Glomerular endothelial cell (primary cell): ENCODE measurements around the gene SLC6A13. TPM values are rescaled to one million over a fixed set of nuclear protein-coding genes. Genes with fewer than 3 reads are reported as not detected.
"Not testable (repeated sequence)": the region's sequence is repeated elsewhere in the genome, so short reads cannot be mapped to it uniquely, and the experiment has no call there.

ENCODE experiments used
- DNase-seq: peaks from one replicate; pipeline ENCODE4 v3.0.0-alpha.2; 2011; ENCODE audit warnings: low read depth, low spot score; ENCODE audit errors: extremely low read depth
- total RNA-seq: library from RNA; depleted of rRNA; stranded (reverse); fragments of >200 nt; gene quantifications from 2 replicates; pipeline ENCODE4 v1.2.3, GENCODE V29; 2015

Gene SLC6A13
- total RNA-seq, 1 donor from 2014 or later: not detected

GRCh38 chr12:202081-202731, 60.4 kb downstream of the SLC6A13 start:
- DNase-seq: no peak

GRCh38 chr12:201361-201760, 61.3 kb downstream of the SLC6A13 start:
- DNase-seq: no peak

GRCh38 chr12:198705-199104, 63.9 kb downstream of the SLC6A13 start:
- DNase-seq: no peak

- DNase-seq: no peak
Observed at GRCh38 chr12:197911-198695, 64.5 kb downstream of the SLC6A13 start.

- no peak for DNase-seq
Observed at GRCh38 chr12:197347-197746, 65.3 kb downstream of the SLC6A13 start.

- DNase-seq: no peak
Observed at GRCh38 chr12:196436-196835, 66.2 kb downstream of the SLC6A13 start.

GRCh38 chr12:195951-196350, 66.7 kb downstream of the SLC6A13 start:
- DNase-seq: no peak

- DNase-seq: no peak
Observed at GRCh38 chr12:195156-195555, 67.5 kb downstream of the SLC6A13 start.

- no peak for DNase-seq
Observed at GRCh38 chr12:194276-194675, 68.4 kb downstream of the SLC6A13 start.

- DNase-seq: no peak
Observed at GRCh38 chr12:193261-193660, 69.4 kb downstream of the SLC6A13 start.

GRCh38 chr12:191541-191940, 71.1 kb downstream of the SLC6A13 start:
- no peak for DNase-seq

- no peak for DNase-seq
Observed at GRCh38 chr12:190881-191280, 71.8 kb downstream of the SLC6A13 start.

- DNase-seq: no peak
Observed at GRCh38 chr12:189622-189962, 73.0 kb downstream of the SLC6A13 start.

GRCh38 chr12:188910-189621, 73.6 kb downstream of the SLC6A13 start:
- DNase-seq: no peak

- not testable (repeated sequence) for DNase-seq
Observed at GRCh38 chr12:187986-188909, 74.4 kb downstream of the SLC6A13 start.

- DNase-seq: no peak
Observed at GRCh38 chr12:186006-186625, 76.5 kb downstream of the SLC6A13 start.

- no peak for DNase-seq
Observed at GRCh38 chr12:185576-185955, 77.1 kb downstream of the SLC6A13 start.

- no peak for DNase-seq
Observed at GRCh38 chr12:184811-185575, 77.6 kb downstream of the SLC6A13 start.

- DNase-seq: no peak
Observed at GRCh38 chr12:182381-182892, 80.2 kb downstream of the SLC6A13 start.
